Globus pallidus (tissue), 1 donor: ENCODE data around the gene MRPL2.

ENCODE experiments used
- DNase-seq: peaks from one replicate; pipeline ENCODE4 v3.0.0-alpha.2; 2015; ENCODE audit warnings: low spot score

MRPL2 gene

GRCh38 chr6:43020847-43021246, 38.4 kb downstream of the MRPL2 start:
- no peak for DNase-seq

- no peak for DNase-seq
These were observed 39.1 kb downstream of the MRPL2 start for GRCh38 chr6:43020052-43020705.

DNA sequence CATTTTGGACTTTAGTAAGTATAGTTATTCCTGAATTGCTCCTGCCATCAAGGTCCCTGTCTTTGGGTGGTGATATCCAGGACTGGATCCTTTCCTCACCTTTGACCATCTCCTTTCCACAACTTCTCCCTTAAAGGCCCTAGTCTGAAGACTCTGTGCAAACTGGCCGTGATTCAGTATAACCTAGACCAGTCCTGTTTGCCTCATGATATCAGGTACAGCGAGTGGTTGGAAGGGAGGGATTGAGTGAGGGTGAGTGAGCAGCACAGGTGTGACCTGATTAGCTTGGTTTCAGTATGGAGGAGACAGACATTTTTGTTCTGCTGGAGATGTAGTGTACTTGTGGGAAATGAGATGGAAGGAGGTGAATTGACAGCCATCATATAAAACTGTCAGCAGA, 40.1 kb downstream of the MRPL2 start:
- DNase-seq: no peak

GRCh38 chr6:43016943-43017334, 42.3 kb downstream of the MRPL2 start:
- DNase-seq: no peak

DNA sequence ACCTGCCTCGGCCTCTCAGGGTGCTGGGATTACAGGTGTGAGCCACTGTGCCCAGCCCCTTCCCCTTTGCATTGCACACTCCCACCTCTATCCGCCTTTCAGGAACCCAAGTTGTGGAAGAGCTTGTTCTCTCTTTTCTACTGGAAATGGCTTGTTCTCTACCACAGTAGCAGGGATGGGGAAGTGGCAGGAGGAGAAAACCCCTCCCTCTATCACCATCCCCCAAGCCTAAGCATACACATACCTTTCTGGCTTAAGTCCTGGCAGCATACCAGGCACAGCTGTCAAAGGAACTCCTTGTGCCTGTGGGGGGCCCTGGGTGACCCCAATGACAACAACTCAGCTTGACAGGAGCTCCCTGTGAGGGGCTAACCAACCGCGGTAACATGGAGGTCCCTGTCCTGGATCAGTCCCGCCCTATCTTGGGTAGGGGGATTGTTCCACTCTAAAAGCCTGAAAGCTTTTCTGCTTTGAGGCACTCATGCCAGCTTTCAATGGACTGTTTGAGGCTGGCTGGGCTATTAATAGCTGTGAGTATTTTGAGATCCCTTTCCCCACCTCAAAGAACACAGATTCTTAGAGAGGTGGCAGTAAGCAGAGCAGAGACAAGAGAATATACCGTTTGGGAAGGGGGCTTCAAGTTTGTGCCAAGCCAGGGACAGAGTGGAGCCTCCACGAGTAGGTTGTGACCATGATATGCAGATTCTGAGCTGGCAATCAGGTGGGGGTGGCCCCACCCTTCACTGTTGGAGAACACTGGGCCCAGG, 42.9 kb downstream of the MRPL2 start:
- DNase-seq: no peak

DNA sequence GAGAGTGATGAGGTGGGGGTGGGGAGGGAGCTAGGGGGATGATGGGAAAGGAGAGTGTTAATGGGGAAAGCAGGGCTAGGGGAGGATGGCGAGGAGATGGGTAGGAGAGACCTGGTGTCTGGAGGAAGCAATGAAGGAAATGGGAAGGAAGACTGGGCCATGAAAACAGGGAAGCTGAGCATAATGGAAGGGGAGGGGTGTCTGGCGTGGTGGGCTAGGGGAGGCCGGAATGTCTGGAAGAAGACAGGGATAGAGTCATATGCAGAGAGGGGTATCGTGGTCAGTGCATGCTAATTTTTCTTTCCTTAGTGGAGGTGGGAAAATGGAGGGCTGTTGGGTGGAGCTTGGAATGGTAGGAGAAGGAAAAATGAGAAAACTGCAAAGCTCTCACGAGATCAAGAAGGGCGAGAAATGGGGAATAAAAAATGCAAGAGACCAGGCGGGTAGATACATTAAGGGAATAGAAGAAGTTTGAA, 44.8 kb downstream of the MRPL2 start:
- DNase-seq: no peak

- peak; percentile 100 for DNase-seq
These were observed 45.3 kb downstream of the MRPL2 start, which contains the start of the genes KLHDC3 and MEA1 for GRCh38 chr6:43013843-43014433. KLHDC3 (plus strand) TSS chr6:43014249; CDS start chr6:43017193, 2,944 bp downstream. MEA1 (minus strand) TSS chr6:43013946; CDS start chr6:43013813, 133 bp downstream.

DNA sequence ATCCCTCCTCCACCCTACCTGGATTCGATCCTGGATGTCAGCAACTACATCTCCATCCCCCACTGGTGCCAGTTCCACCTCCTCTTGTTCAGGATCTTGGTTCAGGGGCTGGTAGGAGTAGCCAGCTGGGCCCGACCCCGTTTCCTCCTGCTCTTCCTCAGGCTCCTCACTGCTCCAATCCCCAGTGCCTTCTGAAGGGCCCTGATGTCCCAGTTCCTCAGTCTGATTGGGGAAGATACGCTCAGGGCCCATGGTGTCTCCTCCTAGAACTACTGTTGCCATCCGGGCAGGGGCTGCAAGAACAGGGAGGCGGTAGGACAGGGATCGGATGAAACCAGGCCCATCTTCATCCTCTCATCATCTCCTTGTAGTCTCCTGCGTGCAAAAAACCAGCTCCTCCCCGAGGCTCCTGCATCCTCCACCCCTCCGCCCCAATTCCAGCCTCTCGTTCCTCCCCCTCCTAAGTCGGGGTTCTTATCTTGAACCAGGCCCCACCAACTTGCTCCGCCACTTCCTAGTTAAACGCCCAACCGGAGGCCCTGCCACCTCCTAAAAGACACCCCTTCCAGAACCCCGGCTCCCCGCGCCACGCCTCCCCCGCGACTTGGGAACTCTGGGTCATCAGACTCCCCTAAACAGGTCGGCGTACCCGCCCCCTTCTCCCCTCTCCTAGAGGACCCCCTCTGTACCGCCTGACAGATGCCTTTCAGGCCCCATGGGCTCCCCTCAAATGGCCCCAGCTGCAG, 46.0 kb downstream of the MRPL2 start:
- DNase-seq: no peak

GRCh38 chr6:43012364-43012763, 46.9 kb downstream of the MRPL2 start:
- no peak for DNase-seq

DNA sequence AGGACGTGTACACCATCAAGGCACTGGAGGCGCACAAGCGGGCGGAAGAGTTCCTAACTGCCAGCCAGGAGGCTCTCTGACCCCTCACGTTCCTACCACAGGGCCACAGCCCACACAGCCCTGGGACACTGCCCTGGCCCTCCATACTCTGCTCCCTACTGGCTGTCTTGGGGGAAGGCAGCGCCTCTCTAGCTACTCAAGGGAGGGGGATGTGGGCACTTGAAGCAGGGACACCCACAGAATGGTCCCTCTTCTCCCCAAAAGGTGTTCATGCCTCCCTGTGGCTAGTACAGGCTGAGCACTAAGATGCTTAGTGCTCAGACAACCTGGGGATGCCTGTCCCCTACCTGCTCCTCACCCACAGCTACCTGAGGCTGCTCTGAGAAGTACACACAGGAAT, 48.0 kb downstream of the MRPL2 start:
- no peak for DNase-seq

DNA sequence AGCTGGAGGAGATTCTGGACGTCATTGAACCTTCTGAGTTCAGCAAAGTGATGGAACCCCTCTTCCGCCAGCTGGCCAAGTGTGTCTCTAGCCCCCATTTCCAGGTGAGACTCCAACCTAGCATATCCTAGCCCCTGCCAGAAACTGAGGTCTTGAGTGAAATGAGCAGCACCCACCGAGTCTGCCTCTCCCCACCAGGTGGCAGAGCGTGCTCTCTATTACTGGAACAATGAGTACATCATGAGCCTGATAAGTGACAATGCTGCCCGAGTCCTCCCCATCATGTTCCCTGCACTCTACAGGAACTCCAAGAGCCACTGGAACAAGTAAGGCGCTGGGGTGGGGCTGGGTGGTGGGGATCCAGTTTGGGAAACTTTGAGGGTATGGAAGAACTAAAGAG, 50.1 kb downstream of the MRPL2 start:
- no peak for DNase-seq

- no peak for DNase-seq
These were observed 52.1 kb downstream of the MRPL2 start for GRCh38 chr6:43007126-43007525.

- no peak for DNase-seq
These were observed 53.0 kb downstream of the MRPL2 start for GRCh38 chr6:43006251-43006650.

- no peak for DNase-seq
These were observed 53.4 kb downstream of the MRPL2 start for GRCh38 chr6:43005844-43006243.
